Measurements from ENCODE around the gene BRD3OS. TPM values are rescaled to one million over a fixed set of nuclear protein-coding genes. Genes with fewer than 3 reads are reported as not detected.
A peak's percentile ranks its signal among the peaks of the same experiment; 100 is the strongest.

BRD3OS gene
- total and polyA plus RNA-seq, 2 of the 4 experiments (the other 2 are of a cell fraction), result 15.8 to 20.7 TPM

DNA sequence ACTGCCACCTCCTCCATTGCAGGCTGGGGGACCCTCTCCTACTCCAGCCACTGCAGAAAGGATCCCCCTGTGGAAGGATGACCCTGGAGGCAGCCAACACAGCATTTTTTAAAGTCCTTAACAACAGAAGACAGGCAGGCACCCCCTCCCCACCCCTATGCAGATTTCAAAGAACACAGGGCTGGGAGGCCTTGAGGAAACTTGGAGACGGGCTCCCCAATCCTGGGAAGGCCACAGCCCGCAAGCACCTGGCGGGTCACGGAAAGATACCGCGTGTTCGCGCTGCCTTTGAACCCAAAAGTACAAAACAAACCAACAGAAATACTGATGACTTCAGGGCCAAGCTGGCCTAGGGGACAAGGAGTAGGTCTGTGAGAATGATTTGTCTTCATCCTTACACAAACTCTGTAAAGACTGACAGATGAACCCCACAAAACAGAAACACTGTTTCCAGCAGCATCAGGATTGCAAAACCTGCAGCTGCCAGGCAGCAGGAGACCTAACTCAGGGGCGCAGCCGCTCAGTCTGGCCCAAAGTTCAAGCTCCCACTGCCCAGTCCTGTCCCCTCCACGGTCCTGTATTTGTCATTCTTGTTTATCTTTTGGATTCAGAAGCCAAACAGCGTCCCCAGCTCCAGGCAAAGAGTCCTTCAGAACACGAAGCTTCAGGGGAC lies 46.9 kb upstream of the BRD3OS start:
- no peak for DNase-seq
- no peak overlapping the region for H3K4ac ChIP-seq (ENCODE audit: low read depth, low read length)
- CTCF ChIA-PET, result no interaction called here

More for the DNA sequence above, 46.9 kb upstream of the BRD3OS start:
- no peak overlapping the region for H3K9ac ChIP-seq (ENCODE audit: low read depth, low read length)
- BruUV-seq (replicated peaks), result no TSS peak
- POLR2A ChIA-PET (ENCODE audit: unreplicated experiment), result no interaction called here
- TF ChIP-seq RFX5 (IDR thresholded peaks at IDR 0.05; ENCODE audit: low read depth, low read length) (no peak), MXI1 (IDR thresholded peaks at IDR 0.05; ENCODE audit: borderline replicate concordance, low read depth, low read length) (no peak), USF2 (IDR thresholded peaks at IDR 0.05; ENCODE audit: low read depth, low read length) (no peak), BHLHE40 (IDR thresholded peaks at IDR 0.05; ENCODE audit: low read depth, low read length) (no peak), CEBPB (IDR thresholded peaks at IDR 0.05; ENCODE audit: low read depth, low read length) (no peak), SMC3 (IDR thresholded peaks at IDR 0.05; ENCODE audit: low read depth, low read length) (no peak), RCOR1 (IDR thresholded peaks at IDR 0.05; ENCODE audit: insufficient replicate concordance, low read length) (no peak), POLR2A (IDR thresholded peaks at IDR 0.05; ENCODE audit: low read depth, low read length) (no peak), MAFK (IDR thresholded peaks at IDR 0.05; ENCODE audit: low read depth, low read length) (no peak), CHD1 (IDR thresholded peaks at IDR 0.05; ENCODE audit: low read depth, low read length) (no peak), CTCF (conservative IDR thresholded peaks at IDR 0.05; ENCODE audit: low read depth, low read length) (no peak), FOS (IDR thresholded peaks at IDR 0.05; ENCODE audit: low read depth, low read length) (no peak), NFE2L2 (IDR thresholded peaks at IDR 0.05; ENCODE audit: low read depth, low read length) (no peak), MAZ (IDR thresholded peaks at IDR 0.05; ENCODE audit: borderline replicate concordance, low read depth, low read length) (no peak), RAD21 (IDR thresholded peaks at IDR 0.05; ENCODE audit: low read length) (no peak)
- TF ChIP-seq, protein P1, sequence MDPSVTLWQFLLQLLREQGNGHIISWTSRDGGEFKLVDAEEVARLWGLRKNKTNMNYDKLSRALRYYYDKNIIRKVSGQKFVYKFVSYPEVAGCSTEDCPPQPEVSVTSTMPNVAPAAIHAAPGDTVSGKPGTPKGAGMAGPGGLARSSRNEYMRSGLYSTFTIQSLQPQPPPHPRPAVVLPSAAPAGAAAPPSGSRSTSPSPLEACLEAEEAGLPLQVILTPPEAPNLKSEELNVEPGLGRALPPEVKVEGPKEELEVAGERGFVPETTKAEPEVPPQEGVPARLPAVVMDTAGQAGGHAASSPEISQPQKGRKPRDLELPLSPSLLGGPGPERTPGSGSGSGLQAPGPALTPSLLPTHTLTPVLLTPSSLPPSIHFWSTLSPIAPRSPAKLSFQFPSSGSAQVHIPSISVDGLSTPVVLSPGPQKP (IDR thresholded peaks at IDR 0.05; ENCODE audit: borderline replicate concordance, low read depth, low read length), result no peak
- H3K27me3 ChIP-seq (ENCODE audit: control insufficient read depth, insufficient read depth, low read length), result no peaks in the 10 kb centered on the region
- H2BK120ac ChIP-seq (ENCODE audit: low read depth, low read length), result no peak overlapping the region
- peaks cover 30 to 91% of the 10 kb centered on the region in 2 experiments for H3K79me1 ChIP-seq (ENCODE audit: low read depth in 1 of 2, low read length in 2 of 2)
- in situ Hi-C loops (cut with MboI; ENCODE audit: low sequenced_read_pairs), result no loop called here
- no peak overlapping the region for H2BK20ac ChIP-seq (ENCODE audit: low read depth, low read length)
- H2BK5ac ChIP-seq (ENCODE audit: low read depth, low read length, poor library complexity, severe bottlenecking), result no peak overlapping the region
- H4K20me1 ChIP-seq (ENCODE audit: insufficient read depth, low read length), result peaks cover 99% of the 10 kb centered on the region
- H4K91ac ChIP-seq (ENCODE audit: insufficient read depth, low read depth, low read length), result no peak overlapping the region
- no peak overlapping the region for H4K8ac ChIP-seq (ENCODE audit: low read depth in 2 of 2, low read length in 2 of 2)
- intact Hi-C loops (cut with micrococcal nuclease), result no loop called here
- H3K18ac ChIP-seq (ENCODE audit: low read depth, low read length), result no peak overlapping the region
- peak overlapping the region; percentile 87 for H2AK9ac ChIP-seq (replicated peaks; ENCODE audit: low read depth, low read length, poor library complexity)
- H3K56ac ChIP-seq (ENCODE audit: extremely low read depth, insufficient read depth, low read length), result no peak overlapping the region
- H3K14ac ChIP-seq (replicated peaks; ENCODE audit: low read depth, low read length), result no peak overlapping the region
- no peak overlapping the region for H3K4me3 ChIP-seq (ENCODE audit: insufficient read depth, low read depth, low read length)
- H3K9me3 ChIP-seq (ENCODE audit: control insufficient read depth, insufficient read depth, low read length), result no peaks in the 10 kb centered on the region
- peaks cover 18% of the 10 kb centered on the region for H3K9me1 ChIP-seq (ENCODE audit: insufficient read depth, low read length)
- no peak overlapping the region for H3K27ac ChIP-seq (ENCODE audit: insufficient read depth, low read length)
- dilution Hi-C loops (cut with HindIII; ENCODE audit: low sequenced_read_pairs, unreplicated experiment), result no loop called here
- H2AFZ ChIP-seq (replicated peaks; ENCODE audit: low read length, poor library complexity), result no peak overlapping the region
- 83% methylated on average over 1 of the region's 13 CpGs; no CpG with 5 or more reads in 1 of the 2 experiments for WGBS, 2 experiments (ENCODE audit: extremely low coverage in 2 of 2, insufficient read length in 1 of 2)
- H2BK15ac ChIP-seq (ENCODE audit: low read depth, low read length), result no peak overlapping the region
- H3K4me1 ChIP-seq (ENCODE audit: control insufficient read depth, insufficient read depth, low read length), result peaks cover 25% of the 10 kb centered on the region
- peak overlapping the region; percentile 33; the same call in 1 of the 2 replicates for H3K23ac ChIP-seq (ENCODE audit: low read depth, low read length)
- no peak for ATAC-seq (ENCODE audit: low read depth)
- no peak overlapping the region for H2AK5ac ChIP-seq (ENCODE audit: low read depth, low read length)
- H3K36me3 ChIP-seq (ENCODE audit: control insufficient read depth, insufficient read depth, low read length), result 0 out of 2 replicates have a peak, but pooled peaks cover 1% of the 10 kb centered on the region
- no peak overlapping the region for H4K5ac ChIP-seq (ENCODE audit: low read depth, low read length)
- H3K4me2 ChIP-seq (ENCODE audit: low read depth, low read length), result no peak overlapping the region
